ENCODE measurements around the gene TBXAS1.

DNA sequence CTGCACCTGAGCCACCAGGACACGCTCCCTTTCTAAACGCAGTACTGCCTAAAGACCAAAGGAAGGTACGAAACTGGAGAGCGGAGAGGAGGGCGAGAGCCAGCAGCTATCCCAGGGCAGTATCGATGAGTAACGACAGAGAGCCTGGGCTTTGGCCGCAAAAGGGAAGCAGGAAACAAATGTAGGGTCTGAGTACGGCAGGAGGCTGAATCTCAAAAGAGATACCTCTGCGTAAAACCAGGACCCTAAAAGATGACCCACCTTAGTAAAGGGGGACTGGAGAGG, 213.3 kb downstream of the TBXAS1 start:
- TF ChIP-seq GATA2 (IDR thresholded peaks at IDR 0.05; ENCODE audit: insufficient read depth, insufficient read length, low read depth, low read length), result no peak
- TF ChIP-seq, protein P1, sequence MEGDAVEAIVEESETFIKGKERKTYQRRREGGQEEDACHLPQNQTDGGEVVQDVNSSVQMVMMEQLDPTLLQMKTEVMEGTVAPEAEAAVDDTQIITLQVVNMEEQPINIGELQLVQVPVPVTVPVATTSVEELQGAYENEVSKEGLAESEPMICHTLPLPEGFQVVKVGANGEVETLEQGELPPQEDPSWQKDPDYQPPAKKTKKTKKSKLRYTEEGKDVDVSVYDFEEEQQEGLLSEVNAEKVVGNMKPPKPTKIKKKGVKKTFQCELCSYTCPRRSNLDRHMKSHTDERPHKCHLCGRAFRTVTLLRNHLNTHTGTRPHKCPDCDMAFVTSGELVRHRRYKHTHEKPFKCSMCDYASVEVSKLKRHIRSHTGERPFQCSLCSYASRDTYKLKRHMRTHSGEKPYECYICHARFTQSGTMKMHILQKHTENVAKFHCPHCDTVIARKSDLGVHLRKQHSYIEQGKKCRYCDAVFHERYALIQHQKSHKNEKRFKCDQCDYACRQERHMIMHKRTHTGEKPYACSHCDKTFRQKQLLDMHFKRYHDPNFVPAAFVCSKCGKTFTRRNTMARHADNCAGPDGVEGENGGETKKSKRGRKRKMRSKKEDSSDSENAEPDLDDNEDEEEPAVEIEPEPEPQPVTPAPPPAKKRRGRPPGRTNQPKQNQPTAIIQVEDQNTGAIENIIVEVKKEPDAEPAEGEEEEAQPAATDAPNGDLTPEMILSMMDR (IDR thresholded peaks at IDR 0.05; ENCODE audit: extremely low read depth in 1 of 2, insufficient read depth in 1 of 2, low read depth in 1 of 2, low read length in 2 of 2), result no peak
- TF ChIP-seq POLR2AphosphoS5 (IDR thresholded peaks at IDR 0.05; ENCODE audit: insufficient read depth, low read depth, low read length), result no peak
